ENCODE results near the gene THSD4. TPM values are rescaled to one million over a fixed set of nuclear protein-coding genes. Genes with fewer than 3 reads are reported as not detected.

Gene THSD4
- total RNA-seq, 2 experiments from 2014 or later, result not detected

DNA sequence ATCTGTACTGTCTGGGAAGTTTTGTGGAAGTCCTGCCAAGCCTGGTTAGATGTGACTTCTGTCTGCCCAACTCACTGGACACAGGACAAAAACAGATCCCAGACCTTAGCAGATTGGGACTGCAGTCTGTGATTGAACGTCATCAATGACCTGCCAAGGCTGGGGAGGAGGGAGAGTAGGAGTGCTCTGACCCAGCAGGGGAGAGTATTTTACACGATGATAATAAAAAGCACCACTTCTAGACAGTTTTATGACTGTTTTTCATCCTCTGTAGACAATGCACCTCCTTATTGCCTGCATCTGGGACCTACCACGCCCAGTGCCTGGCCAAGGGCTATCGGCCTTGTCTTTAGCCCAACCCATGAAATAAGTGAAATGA is 592.8 kb downstream of the THSD4 start:
- H3K27me3 Mint-ChIP-seq, result peaks cover 54% of the 10 kb centered on the region
- no peak for DNase-seq
- intact Hi-C loops (cut with DNase I, micrococcal nuclease), result no loop called here
- H3K36me3 Mint-ChIP-seq (ENCODE audit: low read depth), result no peaks in the 10 kb centered on the region
- Histone ChIP-seq H3K4me1 (ENCODE audit: insufficient read depth, low read length) (no peaks in the 10 kb centered on the region), H3K9me3 (ENCODE audit: control insufficient read depth in 1 of 2, insufficient read depth in 1 of 2, low read length in 2 of 2) (no peaks in the 10 kb centered on the region), H3K4me3 (ENCODE audit: low read length) (no peak overlapping the region), H3K27ac (ENCODE audit: low read depth in 1 of 2, low read length in 2 of 2) (no peak overlapping the region), H3K27me3 (ENCODE audit: control insufficient read depth in 1 of 2, insufficient read depth in 2 of 2, low read length in 2 of 2) (peaks cover 3 to 9% of the 10 kb centered on the region in 2 experiments), H3K36me3 (ENCODE audit: insufficient read depth, low read length) (no peaks in the 10 kb centered on the region)
- H3K4me3 Mint-ChIP-seq, result no peak overlapping the region
- POLR2A ChIA-PET, result no interaction called here
- CTCF ChIA-PET, result no interaction called here
- H3K4me1 Mint-ChIP-seq (ENCODE audit: low read depth), result no peaks in the 10 kb centered on the region
- ATAC-seq (ENCODE audit: poor library complexity), result no peak
- no peak overlapping the region for H3K27ac Mint-ChIP-seq
- no peaks in the 10 kb centered on the region for H3K9me3 Mint-ChIP-seq
- TF ChIP-seq, protein P1, sequence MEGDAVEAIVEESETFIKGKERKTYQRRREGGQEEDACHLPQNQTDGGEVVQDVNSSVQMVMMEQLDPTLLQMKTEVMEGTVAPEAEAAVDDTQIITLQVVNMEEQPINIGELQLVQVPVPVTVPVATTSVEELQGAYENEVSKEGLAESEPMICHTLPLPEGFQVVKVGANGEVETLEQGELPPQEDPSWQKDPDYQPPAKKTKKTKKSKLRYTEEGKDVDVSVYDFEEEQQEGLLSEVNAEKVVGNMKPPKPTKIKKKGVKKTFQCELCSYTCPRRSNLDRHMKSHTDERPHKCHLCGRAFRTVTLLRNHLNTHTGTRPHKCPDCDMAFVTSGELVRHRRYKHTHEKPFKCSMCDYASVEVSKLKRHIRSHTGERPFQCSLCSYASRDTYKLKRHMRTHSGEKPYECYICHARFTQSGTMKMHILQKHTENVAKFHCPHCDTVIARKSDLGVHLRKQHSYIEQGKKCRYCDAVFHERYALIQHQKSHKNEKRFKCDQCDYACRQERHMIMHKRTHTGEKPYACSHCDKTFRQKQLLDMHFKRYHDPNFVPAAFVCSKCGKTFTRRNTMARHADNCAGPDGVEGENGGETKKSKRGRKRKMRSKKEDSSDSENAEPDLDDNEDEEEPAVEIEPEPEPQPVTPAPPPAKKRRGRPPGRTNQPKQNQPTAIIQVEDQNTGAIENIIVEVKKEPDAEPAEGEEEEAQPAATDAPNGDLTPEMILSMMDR (IDR thresholded peaks at IDR 0.05), result no peak

DNA sequence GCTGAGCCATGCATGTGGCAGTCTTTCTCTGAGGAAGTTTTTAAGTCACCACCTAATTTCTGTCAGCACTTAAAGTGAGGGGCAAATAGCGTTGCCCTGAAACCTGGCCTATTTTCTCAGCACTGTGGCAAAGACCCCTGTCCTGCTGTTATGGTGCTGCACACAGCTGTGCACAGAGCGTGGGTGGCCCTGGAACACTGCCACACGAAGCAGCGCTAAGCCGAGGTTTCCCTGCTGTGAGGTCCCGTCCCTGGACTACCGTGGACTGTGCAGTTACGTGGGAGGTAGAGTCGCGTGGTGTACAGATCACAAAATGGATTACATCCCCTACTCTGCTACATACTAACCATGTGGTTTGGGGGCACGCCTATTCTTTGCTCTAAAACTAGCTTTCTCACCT is 593.5 kb downstream of the THSD4 start:
- H3K27ac Mint-ChIP-seq, result no peak overlapping the region
- ATAC-seq (ENCODE audit: poor library complexity) (no peak), DNase-seq (no peak)
- Histone ChIP-seq H3K27ac (ENCODE audit: low read depth in 1 of 2, low read length in 2 of 2) (no peak overlapping the region), H3K36me3 (ENCODE audit: insufficient read depth, low read length) (no peaks in the 10 kb centered on the region), H3K9me3 (ENCODE audit: control insufficient read depth in 1 of 2, insufficient read depth in 1 of 2, low read length in 2 of 2) (no peaks in the 10 kb centered on the region), H3K27me3 (ENCODE audit: control insufficient read depth in 1 of 2, insufficient read depth in 2 of 2, low read length in 2 of 2) (peaks cover 3 to 9% of the 10 kb centered on the region in 2 experiments), H3K4me1 (ENCODE audit: insufficient read depth, low read length) (no peaks in the 10 kb centered on the region), H3K4me3 (ENCODE audit: low read length) (no peak overlapping the region)
- no peak overlapping the region for H3K4me3 Mint-ChIP-seq
- H3K9me3 Mint-ChIP-seq, result no peaks in the 10 kb centered on the region
- CTCF ChIA-PET, result no interaction called here
- POLR2A ChIA-PET, result no interaction called here
- peaks cover 60% of the 10 kb centered on the region for H3K27me3 Mint-ChIP-seq
- TF ChIP-seq, protein P1 (IDR thresholded peaks at IDR 0.05), result no peak
- no peaks in the 10 kb centered on the region for H3K4me1 Mint-ChIP-seq (ENCODE audit: low read depth)
- intact Hi-C loops (cut with DNase I, micrococcal nuclease), result no loop called here
- H3K36me3 Mint-ChIP-seq (ENCODE audit: low read depth), result no peaks in the 10 kb centered on the region

DNA sequence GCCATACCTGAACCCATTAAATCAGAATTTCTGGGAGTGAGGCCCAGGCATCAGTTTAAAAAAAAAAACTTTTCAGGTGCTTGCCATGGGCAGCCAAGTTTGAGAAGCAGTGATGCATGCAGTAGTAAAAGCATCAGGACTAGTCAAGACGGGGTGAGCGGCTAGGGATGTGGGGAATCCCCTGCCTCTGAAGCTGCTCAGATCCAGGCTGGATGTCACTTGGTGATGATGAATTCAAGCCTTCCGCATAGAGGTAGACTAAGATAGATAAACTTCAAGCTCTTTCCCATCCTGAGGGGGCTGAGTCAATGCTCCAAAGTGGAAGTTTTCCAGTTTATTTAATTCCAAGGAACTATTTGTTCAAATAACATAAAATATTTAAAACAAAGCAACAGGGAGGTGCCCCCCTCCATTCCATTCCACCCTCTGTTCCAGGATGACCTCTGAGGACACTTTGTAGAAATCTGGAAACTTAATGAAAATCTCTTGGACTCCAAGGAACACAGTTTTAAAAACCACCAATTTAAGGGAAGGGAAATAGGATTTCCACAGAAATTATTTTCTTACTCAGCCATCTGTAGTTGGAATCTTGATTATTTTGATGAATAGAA is 594.6 kb downstream of the THSD4 start:
- Mint-ChIP-seq H3K36me3 (ENCODE audit: low read depth) (no peaks in the 10 kb centered on the region), H3K4me3 (no peak overlapping the region), H3K27ac (no peak overlapping the region), H3K9me3 (no peaks in the 10 kb centered on the region), H3K27me3 (peaks cover 57% of the 10 kb centered on the region), H3K4me1 (ENCODE audit: low read depth) (no peaks in the 10 kb centered on the region)
- no peak overlapping the region for H3K4me3 ChIP-seq (ENCODE audit: low read length)
- peaks cover 3 to 9% of the 10 kb centered on the region in 2 experiments for H3K27me3 ChIP-seq (ENCODE audit: control insufficient read depth in 1 of 2, insufficient read depth in 2 of 2, low read length in 2 of 2)
- ChIA-PET CTCF (no interaction called here), POLR2A (no interaction called here)
- ATAC-seq (ENCODE audit: poor library complexity), result no peak
- TF ChIP-seq, protein P1 (IDR thresholded peaks at IDR 0.05), result no peak
- no peak for DNase-seq
- no peaks in the 10 kb centered on the region for H3K36me3 ChIP-seq (ENCODE audit: insufficient read depth, low read length)
- intact Hi-C loops (cut with DNase I, micrococcal nuclease), result no loop called here
- H3K27ac ChIP-seq (ENCODE audit: low read depth in 1 of 2, low read length in 2 of 2), result no peak overlapping the region
- no peaks in the 10 kb centered on the region for H3K4me1 ChIP-seq (ENCODE audit: insufficient read depth, low read length)
- H3K9me3 ChIP-seq (ENCODE audit: control insufficient read depth in 1 of 2, insufficient read depth in 1 of 2, low read length in 2 of 2), result no peaks in the 10 kb centered on the region

Data from CD4-positive, alpha-beta T cell (primary cell).